ENCODE data around the gene P2RX1.

GRCh38 chr17:3952186-3952585, 35.9 kb upstream of the P2RX1 start:
- TF ChIP-seq CTCF (IDR thresholded peaks at IDR 0.05) = no peak
- no peak for TF ChIP-seq POLR2AphosphoS5 (IDR thresholded peaks at IDR 0.05)
- TF ChIP-seq POLR2A (IDR thresholded peaks at IDR 0.05) = no peak
- no peak for TF ChIP-seq EP300 (IDR thresholded peaks at IDR 0.05; ENCODE audit: low read depth)
